Measurements from ENCODE around the gene SYTL3.
"Not testable (repeated sequence)": the region's sequence is repeated elsewhere in the genome, so short reads cannot be mapped to it uniquely, and the experiment has no call there.

Gene SYTL3

GRCh38 chr6:158785036-158785435 lies 135.2 kb downstream of the SYTL3 start:
- no peak overlapping the region for H3K27ac ChIP-seq
- H3K4me3 ChIP-seq, result no peak overlapping the region
- no peak for DNase-seq (ENCODE audit: low spot score)
- TF ChIP-seq CTCF (IDR thresholded peaks at IDR 0.05), result no peak

GRCh38 chr6:158786645-158787304 lies 136.9 kb downstream of the SYTL3 start:
- H3K27ac ChIP-seq, result no peak overlapping the region
- TF ChIP-seq CTCF (IDR thresholded peaks at IDR 0.05), result no peak
- DNase-seq (ENCODE audit: low spot score), result no peak
- no peak overlapping the region for H3K4me3 ChIP-seq

- H3K27ac ChIP-seq, result no peak overlapping the region
- TF ChIP-seq CTCF (IDR thresholded peaks at IDR 0.05), result no peak
- no peak for DNase-seq (ENCODE audit: low spot score)
- H3K4me3 ChIP-seq, result no peak overlapping the region
These were observed 137.5 kb downstream of the SYTL3 start for GRCh38 chr6:158787395-158787794.

GRCh38 chr6:158789115-158789917 lies 139.5 kb downstream of the SYTL3 start:
- no peak for TF ChIP-seq CTCF (IDR thresholded peaks at IDR 0.05)
- no peak overlapping the region for H3K27ac ChIP-seq
- H3K4me3 ChIP-seq, result no peak overlapping the region
- no peak for DNase-seq (ENCODE audit: low spot score)

- TF ChIP-seq CTCF (IDR thresholded peaks at IDR 0.05), result no peak
- no peak overlapping the region for H3K4me3 ChIP-seq
- no peak overlapping the region for H3K27ac ChIP-seq
- no peak for DNase-seq (ENCODE audit: low spot score)
These were observed 141.5 kb downstream of the SYTL3 start for GRCh38 chr6:158791274-158791855.

- not testable (repeated sequence) for DNase-seq (ENCODE audit: low spot score); H3K4me3 ChIP-seq; H3K27ac ChIP-seq
These were observed 142.7 kb downstream of the SYTL3 start for GRCh38 chr6:158792505-158792904.

GRCh38 chr6:158793432-158793831 lies 143.6 kb downstream of the SYTL3 start:
- DNase-seq (ENCODE audit: low spot score), result no peak
- no peak for TF ChIP-seq CTCF (IDR thresholded peaks at IDR 0.05)
- H3K4me3 ChIP-seq, result no peak overlapping the region
- no peak overlapping the region for H3K27ac ChIP-seq

Measured in coronary artery (tissue), 2 donors.